Neural cell (in vitro differentiated cells): ENCODE data around the gene IL12RB2.

Source experiments
- CTCF ChIP-seq: fragments of 450-650 bp; IDR thresholded peaks from 2 replicates; pipeline ENCODE4 v1.5.1; 2014; ENCODE audit warnings: antibody characterized with exemption, mild to moderate bottlenecking, moderate library complexity; ENCODE audit not compliant: poor library complexity, severe bottlenecking
- EP300 ChIP-seq: fragments of 450-650 bp; conservative IDR thresholded peaks from 2 replicates; pipeline ENCODE4 v1.6.1; 2014; ENCODE audit warnings: antibody characterized with exemption, mild to moderate bottlenecking, moderate library complexity; ENCODE audit not compliant: poor library complexity, severe bottlenecking
- EZH2 ChIP-seq: fragments of 200-600, 300-800 bp; shearing (Covaris generic), sonication (generic); IDR thresholded peaks from 2 replicates; pipeline ENCODE4 v1.6.1; 2014; ENCODE audit warnings: antibody characterized with exemption, low read length, borderline replicate concordance, mild to moderate bottlenecking; ENCODE audit not compliant: insufficient read depth, poor library complexity, severe bottlenecking
- POLR2AphosphoS5 ChIP-seq: IDR thresholded peaks from 2 replicates; pipeline ENCODE4 v1.6.1; 2012
- REST ChIP-seq: IDR thresholded peaks from 2 replicates; pipeline ENCODE4 v1.6.1; 2012; ENCODE audit warnings: borderline replicate concordance
- SMC3 ChIP-seq: fragments of 450-650 bp; conservative IDR thresholded peaks from 2 replicates; pipeline ENCODE4 v1.6.1; 2014; ENCODE audit warnings: antibody characterized with exemption, mild to moderate bottlenecking, moderate library complexity; ENCODE audit not compliant: poor library complexity
- TAF1 ChIP-seq: IDR thresholded peaks from 2 replicates; pipeline ENCODE4 v1.6.1; 2012; ENCODE audit warnings: low read depth

GRCh38 chr1:67300561-67300960, 7.1 kb upstream of the IL12RB2 start:
- no peak for TF ChIP-seq CTCF
- no peak for TF ChIP-seq REST
- TF ChIP-seq POLR2AphosphoS5, result no peak
- no peak for TF ChIP-seq EZH2
- no peak for TF ChIP-seq EP300
- TF ChIP-seq SMC3, result no peak
- no peak for TF ChIP-seq TAF1
